ENCODE data around the gene KRT24.

- TF ChIP-seq CTCF (IDR thresholded peaks at IDR 0.05; ENCODE audit: low read depth, low read length) (no peak), POLR2A (IDR thresholded peaks at IDR 0.05; ENCODE audit: extremely low read depth, insufficient read length) (no peak), MYC (IDR thresholded peaks at IDR 0.05; ENCODE audit: low read depth, low read length) (no peak), MAX (IDR thresholded peaks at IDR 0.05; ENCODE audit: low read depth, low read length) (no peak)
Measured at GRCh38 chr17:40671282-40671681, 32.3 kb downstream of the KRT24 start.
